Esophagus (tissue), 2 donors: ENCODE results near the gene RPRM. TPM values are rescaled to one million over a fixed set of nuclear protein-coding genes. Genes with fewer than 3 reads are reported as not detected.
A peak's percentile ranks its signal among the peaks of the same experiment; 100 is the strongest.

Source experiments
- H3K27ac ChIP-seq, 2 donors: one replicate each; pipeline ENCODE4 v1.5.1; 2013; ENCODE audit warnings: low read depth in 2 of 2, mild to moderate bottlenecking in 2 of 2, inconsistent platforms in 1 of 2, low read length in 1 of 2, moderate library complexity in 1 of 2
- H3K27me3 ChIP-seq, 2 donors: one replicate each; pipeline ENCODE4 v1.6.1; 2013; ENCODE audit warnings: low read length in 2 of 2, control low read depth in 1 of 2, mild to moderate bottlenecking in 1 of 2; ENCODE audit not compliant: insufficient read depth in 2 of 2, control insufficient read depth in 1 of 2
- H3K36me3 ChIP-seq, 2 donors: one replicate each; pipeline ENCODE4 v1.6.1; 2013; ENCODE audit warnings: low read length in 1 of 2; ENCODE audit not compliant: control insufficient read depth in 2 of 2, insufficient read depth in 2 of 2
- H3K4me1 ChIP-seq, 2 donors: one replicate each; pipeline ENCODE4 v1.6.1; 2013; ENCODE audit warnings: low read length in 1 of 2; ENCODE audit not compliant: control insufficient read depth in 2 of 2, insufficient read depth in 2 of 2
- H3K4me3 ChIP-seq, 2 donors: one replicate each; pipeline ENCODE4 v1.5.1; 2013; ENCODE audit warnings: low read length in 2 of 2, mild to moderate bottlenecking in 2 of 2, low read depth in 1 of 2, moderate library complexity in 1 of 2
- H3K9me3 ChIP-seq, 2 donors: one replicate each; pipeline ENCODE4 v1.6.1; 2013; ENCODE audit warnings: mild to moderate bottlenecking in 2 of 2, low read depth in 1 of 2, low read length in 1 of 2, moderate library complexity in 1 of 2; ENCODE audit not compliant: control insufficient read depth in 2 of 2, insufficient read depth in 1 of 2
- WGBS, 2 donors: extraction: QIAGEN DNeasy Blood & Tissue Kit; methylation state at CpG; one replicate each; pipeline ENCODE4 v1.1.7; 2013; 5-methylcytosine and 5-hydroxymethylcytosine counted together
- polyA plus RNA-seq, 2 donors: library from polyadenylated mRNA; stranded (reverse); fragments of 200-250 nt; gene quantifications; one replicate each; pipeline ENCODE4 v1.2.3, GENCODE V29; 2013
- donor health status: healthy with polysubstance abuse.
- donor health status: Bipolar disorder and iron deficiency.

Gene RPRM
- polyA plus RNA-seq, 2 donors: 0.28 to 0.35 TPM

DNA sequence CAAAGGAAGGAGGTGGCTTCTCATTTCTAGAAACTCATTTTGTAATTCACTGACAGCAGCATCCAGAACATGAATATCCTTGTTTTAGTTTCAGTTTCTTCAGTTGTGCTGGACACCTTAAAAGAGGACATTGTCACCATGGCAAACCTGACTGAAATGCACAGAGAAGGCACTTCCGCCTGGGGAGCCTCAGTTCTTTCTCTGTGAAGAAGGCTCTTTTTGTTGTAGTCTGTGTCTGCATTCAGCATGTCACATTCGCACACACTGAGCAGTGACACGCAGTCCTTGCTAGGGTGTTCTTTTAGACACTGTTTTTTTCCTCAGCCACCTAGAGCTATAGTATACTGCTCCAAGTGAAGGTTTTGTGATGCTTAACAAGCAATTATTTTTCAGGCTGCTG lies 9.5 kb upstream of the RPRM start:
- no peak overlapping the region for H3K27ac ChIP-seq
- no peaks in the 10 kb centered on the region for H3K36me3 ChIP-seq
- no peaks in the 10 kb centered on the region for H3K4me1 ChIP-seq
- H3K4me3 ChIP-seq: no peak overlapping the region
- 61 to 63% methylated on average over 3 of the region's 3 CpGs for WGBS, 2 donors
- no peaks in the 10 kb centered on the region for H3K9me3 ChIP-seq
- no peaks in the 10 kb centered on the region for H3K27me3 ChIP-seq

DNA sequence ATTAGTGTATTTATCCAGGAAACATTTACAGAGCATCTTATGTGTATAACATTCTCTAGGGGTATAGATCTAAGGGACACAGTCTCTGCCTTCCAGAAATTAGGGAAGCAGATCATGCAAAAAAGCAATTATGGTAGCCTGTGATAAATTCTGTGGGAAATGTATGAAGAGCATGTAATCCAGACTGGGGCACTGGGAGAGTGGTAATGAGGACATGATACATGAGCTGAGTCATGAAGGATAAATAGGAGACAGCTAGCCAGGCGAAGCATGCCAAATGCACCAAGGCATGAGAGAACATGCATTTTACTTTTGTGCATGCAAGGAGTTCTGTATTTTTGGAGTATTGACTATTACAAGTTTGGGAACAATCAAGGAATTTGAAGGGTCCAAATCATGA lies 8.9 kb upstream of the RPRM start:
- no peak overlapping the region for H3K27ac ChIP-seq
- no peaks in the 10 kb centered on the region for H3K9me3 ChIP-seq
- 44 to 56% methylated on average over 1 of the region's 1 CpG for WGBS, 2 donors
- H3K4me3 ChIP-seq: no peak overlapping the region
- H3K36me3 ChIP-seq: no peaks in the 10 kb centered on the region
- H3K27me3 ChIP-seq: no peaks in the 10 kb centered on the region
- no peaks in the 10 kb centered on the region for H3K4me1 ChIP-seq

DNA sequence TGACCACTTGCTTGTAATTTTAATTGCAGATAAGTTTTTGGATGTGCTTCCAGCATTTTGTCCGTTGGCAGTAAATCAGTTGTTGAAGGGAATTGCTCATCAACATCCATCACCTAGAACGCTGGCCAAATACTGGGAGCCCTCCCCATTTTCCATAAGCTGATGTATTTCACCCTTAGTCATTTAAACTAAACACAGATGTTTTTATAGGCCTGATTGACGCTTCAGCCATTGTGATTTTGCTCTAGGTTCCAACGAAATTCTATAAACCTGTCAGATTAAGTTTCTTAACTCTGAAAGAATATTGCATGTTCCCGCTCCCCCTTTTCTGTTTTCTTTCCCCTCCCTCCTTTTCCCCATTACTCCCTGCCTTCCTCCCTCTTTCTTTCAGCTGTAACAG lies 1.0 kb upstream of the RPRM start:
- no peaks in the 10 kb centered on the region for H3K36me3 ChIP-seq
- 39 to 41% methylated on average over 5 of the region's 5 CpGs for WGBS, 2 donors
- H3K27ac ChIP-seq: no peak overlapping the region
- H3K4me1 ChIP-seq: peaks cover 0 to 10% of the 10 kb centered on the region in 2 donors
- H3K9me3 ChIP-seq: no peaks in the 10 kb centered on the region
- no peaks in the 10 kb centered on the region for H3K27me3 ChIP-seq
- H3K4me3 ChIP-seq: no peak overlapping the region

- WGBS, 2 donors: 4% methylated on average over 38 of the region's 38 CpGs
- Histone ChIP-seq H3K27me3 (no peaks in the 10 kb centered on the region), H3K4me3 (peak overlapping the region; percentile 62), H3K9me3 (no peaks in the 10 kb centered on the region), H3K4me1 (peaks cover 0 to 10% of the 10 kb centered on the region in 2 donors), H3K36me3 (no peaks in the 10 kb centered on the region), H3K27ac (no peak overlapping the region)
These were observed 800 bp downstream of the RPRM start for GRCh38 chr2:153477636-153478288.

DNA sequence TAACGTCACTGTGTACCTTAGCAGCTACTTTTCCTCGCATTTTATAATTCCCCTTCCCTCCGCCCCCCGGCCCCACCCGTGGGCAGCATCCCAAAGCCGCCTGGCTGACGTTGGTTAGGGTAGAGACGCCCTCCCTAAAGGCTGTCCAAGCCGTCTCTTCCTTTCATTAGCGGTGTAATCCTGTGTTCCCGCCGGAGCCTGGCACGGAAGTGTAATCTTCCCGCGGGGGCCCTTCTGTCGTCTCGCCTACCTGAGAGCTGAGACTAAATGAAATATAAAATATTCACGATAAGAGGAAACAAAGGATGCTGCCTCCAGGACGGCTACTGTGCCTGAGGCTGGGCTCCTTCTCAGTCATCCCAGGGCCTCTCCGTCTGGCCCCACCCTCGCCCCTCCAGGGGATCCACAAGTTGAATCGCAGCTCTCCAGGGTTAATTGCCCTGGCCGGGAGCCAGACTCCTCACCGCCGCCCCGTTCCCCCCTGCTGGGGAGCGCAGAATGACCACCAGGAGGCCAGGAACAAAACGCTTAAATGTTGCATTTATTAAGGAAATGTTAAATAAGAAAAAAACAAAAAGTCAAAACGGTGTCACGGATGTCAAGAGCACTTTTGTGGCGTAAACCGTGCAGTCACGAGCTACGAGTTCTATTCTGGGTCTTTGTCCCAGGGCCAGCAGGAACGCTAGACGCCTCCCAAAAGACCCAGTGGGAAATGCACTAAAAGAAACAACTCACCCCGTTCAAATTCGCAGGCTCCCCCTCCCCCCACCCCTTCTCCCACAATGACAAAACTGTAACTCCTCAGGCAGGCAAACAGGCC lies 1.5 kb downstream of the RPRM start:
- Histone ChIP-seq H3K27ac (no peak overlapping the region), H3K4me3 (peak overlapping the region in 1 of 2 donors; percentile 62), H3K36me3 (no peaks in the 10 kb centered on the region), H3K27me3 (no peaks in the 10 kb centered on the region), H3K4me1 (peaks cover 0 to 10% of the 10 kb centered on the region in 2 donors), H3K9me3 (no peaks in the 10 kb centered on the region)
- 2% methylated on average over 38 of the region's 38 CpGs for WGBS, 2 donors

GRCh38 chr2:153476491-153476815 lies 2.1 kb downstream of the RPRM start:
- H3K36me3 ChIP-seq: no peaks in the 10 kb centered on the region
- WGBS, 2 donors: 10 to 11% methylated on average over 7 of the region's 7 CpGs
- H3K9me3 ChIP-seq: no peaks in the 10 kb centered on the region
- no peaks in the 10 kb centered on the region for H3K27me3 ChIP-seq
- H3K27ac ChIP-seq: no peak overlapping the region
- peaks cover 0 to 10% of the 10 kb centered on the region in 2 donors for H3K4me1 ChIP-seq
- H3K4me3 ChIP-seq: no peak overlapping the region

GRCh38 chr2:153474876-153475435 lies 3.6 kb downstream of the RPRM start:
- H3K36me3 ChIP-seq: no peaks in the 10 kb centered on the region
- no peak overlapping the region for H3K4me3 ChIP-seq
- peaks cover 0 to 10% of the 10 kb centered on the region in 2 donors for H3K4me1 ChIP-seq
- H3K27me3 ChIP-seq: no peaks in the 10 kb centered on the region
- no peak overlapping the region for H3K27ac ChIP-seq
- WGBS, 2 donors: 70 to 72% methylated on average over 2 of the region's 2 CpGs
- H3K9me3 ChIP-seq: peaks cover 0 to 4% of the 10 kb centered on the region in 2 donors

- Histone ChIP-seq H3K4me1 (peaks cover 0 to 10% of the 10 kb centered on the region in 2 donors), H3K36me3 (no peaks in the 10 kb centered on the region), H3K27ac (no peak overlapping the region), H3K27me3 (no peaks in the 10 kb centered on the region), H3K9me3 (peaks cover 0 to 4% of the 10 kb centered on the region in 2 donors), H3K4me3 (no peak overlapping the region)
- 19 to 59% methylated on average over 1 of the region's 1 CpG for WGBS, 2 donors
These were observed 4.2 kb downstream of the RPRM start for GRCh38 chr2:153474407-153474806.

DNA sequence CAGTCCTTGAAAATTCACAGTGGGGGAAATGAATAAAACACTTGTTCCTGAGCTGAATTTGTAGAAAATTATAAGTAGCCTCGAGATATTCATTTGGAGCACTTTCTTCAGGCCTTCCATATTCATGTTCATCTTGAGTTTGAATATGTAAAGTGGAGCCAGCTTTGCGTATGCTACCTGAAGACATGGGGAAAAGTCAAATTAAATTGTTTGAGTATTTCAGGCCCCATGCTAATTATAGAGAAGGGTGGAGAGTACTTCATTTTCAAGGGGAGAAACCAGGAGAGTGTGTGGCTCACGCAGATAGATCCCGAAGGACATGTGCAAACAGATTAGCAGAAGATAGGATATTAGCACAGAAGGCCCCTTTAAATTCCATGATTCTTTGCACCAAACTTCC lies 7.7 kb downstream of the RPRM start:
- Histone ChIP-seq H3K4me3 (no peak overlapping the region), H3K27me3 (no peaks in the 10 kb centered on the region), H3K36me3 (no peaks in the 10 kb centered on the region), H3K4me1 (no peaks in the 10 kb centered on the region), H3K27ac (no peak overlapping the region), H3K9me3 (peaks cover 0 to 4% of the 10 kb centered on the region in 2 donors)
- WGBS, 2 donors: 74 to 86% methylated on average over 4 of the region's 4 CpGs
